Esophagus squamous epithelium (tissue), 5 donors: ENCODE results near the gene PGA3. TPM values are rescaled to one million over a fixed set of nuclear protein-coding genes. Genes with fewer than 3 reads are reported as not detected.
"Not testable (repeated sequence)": the region's sequence is repeated elsewhere in the genome, so short reads cannot be mapped to it uniquely, and the experiment has no call there.

Experiments
- DNase-seq: peaks from one replicate; lab custom pipeline; 2025; lab: John Stamatoyannopoulos, UW
- H3K27ac ChIP-seq, 4 donors: fragments of 200-600 bp; sonication (generic); one replicate each; pipeline ENCODE4 v1.5.1; 2016 to 2019; ENCODE audit warnings: mild to moderate bottlenecking in 1 of 4
- H3K27me3 ChIP-seq, 4 donors: fragments of 200-600 bp; sonication (generic); 1 replicate in 3 of 4; 2 replicates in 1 of 4; pipeline versions ENCODE4 v1.5.1 to v1.6.0; 2017 to 2021; ENCODE audit warnings: antibody characterized with exemption in 1 of 4
- H3K36me3 ChIP-seq, 3 donors: fragments of 200-600 bp; sonication (generic); one replicate each; pipeline ENCODE4 v1.5.1; 2016 to 2019
- H3K4me1 ChIP-seq, 3 donors: fragments of 200-600 bp; sonication (generic); one replicate each; pipeline ENCODE4 v1.5.1; 2017 to 2019
- H3K4me3 ChIP-seq, 4 donors: fragments of 200-600 bp; sonication (generic); 1 replicate in 3 of 4; 2 replicates in 1 of 4; pipeline ENCODE4 v1.5.1; 2016 to 2019; ENCODE audit warnings: mild to moderate bottlenecking in 2 of 4, moderate library complexity in 1 of 4
- H3K9me3 ChIP-seq, 3 donors: fragments of 200-600 bp; sonication (generic); one replicate each; pipeline ENCODE4 v1.5.1; 2016 to 2019
- CTCF ChIP-seq, 6 experiments: fragments of 450-650 bp in 4 of 6; fragments of 200-600 bp in 2 of 6; sonication (generic) in 2 of 6; IDR thresholded peaks; one replicate each; pipeline ENCODE4 v1.5.1; 2016 to 2019; ENCODE audit warnings: antibody characterized with exemption in 6 of 6, mild to moderate bottlenecking in 4 of 6, moderate library complexity in 4 of 6
- POLR2A ChIP-seq, 4 donors: fragments of 450-650 bp; IDR thresholded peaks; one replicate each; pipeline ENCODE4 v1.6.1; 2017; ENCODE audit warnings: antibody characterized with exemption in 4 of 4, mild to moderate bottlenecking in 4 of 4, moderate library complexity in 3 of 4
- WGBS, 2 donors: methylation state at CpG; one replicate each; pipeline ENCODE4 v1.1.5; 2018; 5-methylcytosine and 5-hydroxymethylcytosine counted together
- intact Hi-C: fragments of 100-400 bp; cut with DNase I; formaldehyde crosslinking; loops from one replicate; pipeline ENCODE4 v1.15.0; 2022
- total RNA-seq, 4 donors: library from RNA; depleted of rRNA; stranded (reverse); fragments of >200 nt; gene quantifications; one replicate each; pipeline ENCODE4 v1.1.0, GENCODE V29; 2016
- donor health status: DM: yes; HTN: yes; CAD: no.

PGA3 gene
- total RNA-seq, 4 donors from 2014 or later = not detected

- H3K36me3 ChIP-seq, H3K27ac ChIP-seq, intact Hi-C loops, H3K4me3 ChIP-seq, DNase-seq, H3K27me3 ChIP-seq, H3K9me3 ChIP-seq, H3K4me1 ChIP-seq: not testable (repeated sequence)
- WGBS, 2 donors = 92 to 93% methylated on average over 3 to 6 of the region's 9 CpGs
Observed at GRCh38 chr11:61248071-61248470, 44.8 kb downstream of the PGA3 start.

DNA sequence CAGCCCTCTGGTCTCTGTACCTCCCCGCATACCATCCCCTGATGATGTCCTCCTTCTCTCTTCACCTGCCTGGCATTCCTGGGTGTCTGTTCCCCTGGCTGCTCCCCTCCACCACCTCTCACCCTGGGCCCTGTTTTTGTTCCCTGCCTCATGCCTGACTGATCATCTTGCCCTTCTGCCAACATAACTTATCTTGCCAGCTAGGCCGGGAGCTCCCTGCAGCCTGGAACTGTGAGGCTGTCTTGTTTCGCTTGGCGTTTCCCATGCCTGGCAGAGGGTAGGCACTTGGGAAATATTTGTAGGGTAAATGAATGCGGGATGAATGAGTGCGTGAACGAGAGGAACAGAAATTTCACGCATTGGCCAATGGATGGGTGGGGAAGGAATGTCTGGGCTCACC, 45.9 kb downstream of the PGA3 start:
- H3K9me3 ChIP-seq, H3K4me3 ChIP-seq, H3K36me3 ChIP-seq, H3K4me1 ChIP-seq, H3K27me3 ChIP-seq, H3K27ac ChIP-seq, intact Hi-C loops, DNase-seq: not testable (repeated sequence)
- WGBS, 2 donors = 42 to 72% methylated on average over 3 to 8 of the region's 8 CpGs

DNA sequence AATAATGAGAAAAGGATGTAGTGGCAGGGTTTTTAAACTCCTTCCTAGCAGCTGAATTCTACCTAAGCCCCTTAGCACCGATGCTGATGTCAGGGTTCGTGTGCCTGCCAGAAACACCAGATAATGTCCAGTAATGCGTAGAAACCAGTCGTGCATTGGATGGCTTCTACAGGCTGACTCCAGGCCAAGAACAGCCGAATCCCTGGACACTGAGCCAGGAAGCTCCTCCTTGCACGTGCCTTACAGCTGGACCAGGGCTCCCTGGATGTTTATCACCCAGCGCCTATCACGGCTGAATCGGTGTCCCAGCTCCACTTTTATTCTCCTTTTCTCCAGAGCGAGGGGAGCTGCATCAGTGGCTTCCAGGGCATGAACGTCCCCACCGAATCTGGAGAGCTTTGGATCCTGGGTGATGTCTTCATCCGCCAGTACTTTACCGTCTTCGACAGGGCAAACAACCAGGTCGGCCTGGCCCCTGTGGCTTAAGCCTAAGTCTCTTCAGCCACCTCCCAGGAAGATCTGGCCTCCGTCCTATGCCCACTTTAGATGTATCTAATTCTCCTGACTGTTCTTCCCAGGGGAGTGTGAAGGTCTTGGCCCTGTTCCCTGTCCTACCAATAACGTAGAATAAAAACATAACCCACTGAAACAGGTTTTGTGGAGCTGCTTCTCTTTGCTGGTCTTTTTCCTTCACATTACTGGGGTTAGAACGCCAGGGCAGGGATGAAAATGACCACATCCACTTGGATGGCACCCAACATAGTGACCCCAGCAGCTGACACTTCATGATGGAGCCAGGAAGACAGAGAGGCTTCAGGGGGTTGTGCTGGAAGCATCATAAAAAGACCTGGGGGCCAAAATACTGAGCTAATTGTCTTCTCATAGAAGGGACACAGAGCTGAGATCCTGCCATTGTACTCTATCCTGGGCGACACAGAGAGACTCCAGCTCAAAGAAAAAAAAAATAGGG, 47.8 kb downstream of the PGA3 start:
- not testable (repeated sequence) for H3K27ac ChIP-seq, H3K9me3 ChIP-seq, H3K4me3 ChIP-seq, H3K27me3 ChIP-seq, H3K4me1 ChIP-seq, DNase-seq, H3K36me3 ChIP-seq
- intact Hi-C loops = loop anchor here (10.0 kb wide), 1 partner anchor 134 kb away; no protein-coding TSS in a partner anchor
- 64 to 68% methylated on average over 17 to 18 of the region's 20 CpGs for WGBS, 2 donors

GRCh38 chr11:61252332-61252731, 49.0 kb downstream of the PGA3 start:
- not testable (repeated sequence) for DNase-seq, H3K27ac ChIP-seq, H3K36me3 ChIP-seq, H3K4me3 ChIP-seq, H3K27me3 ChIP-seq, H3K4me1 ChIP-seq, H3K9me3 ChIP-seq
- 57% methylated on average over 1 of the region's 1 CpG; no CpG with 5 or more reads in 1 of the 2 donors for WGBS, 2 donors
- intact Hi-C loops = loop anchor here (10.0 kb wide), 1 partner anchor 132 kb away; no protein-coding TSS in a partner anchor

GRCh38 chr11:61254403-61255025, 51.2 kb downstream of the PGA3 start:
- Histone ChIP-seq H3K4me3 (no peak overlapping the region), H3K9me3 (no peaks in the 10 kb centered on the region), H3K4me1 (no peaks in the 10 kb centered on the region), H3K27me3 (no peaks in the 10 kb centered on the region), H3K27ac (no peak overlapping the region), H3K36me3 (no peaks in the 10 kb centered on the region)
- intact Hi-C loops = loop anchor here (10.0 kb wide), 1 partner anchor 130 kb away; no protein-coding TSS in a partner anchor
- DNase-seq = no peak
- TF ChIP-seq CTCF (IDR thresholded peaks at IDR 0.05) (peak; percentile 56 to 90 (median 79)), POLR2A (IDR thresholded peaks at IDR 0.05) (no peak)
- 50 to 54% methylated on average over 7 to 10 of the region's 12 CpGs for WGBS, 2 donors

- no peaks in the 10 kb centered on the region for H3K36me3 ChIP-seq
- H3K4me3 ChIP-seq = no peak overlapping the region
- no peaks in the 10 kb centered on the region for H3K27me3 ChIP-seq
- no peaks in the 10 kb centered on the region for H3K9me3 ChIP-seq
- intact Hi-C loops = loop anchor here (10.0 kb wide), 1 partner anchor 128 kb away; no protein-coding TSS in a partner anchor
- no peak overlapping the region for H3K27ac ChIP-seq
- H3K4me1 ChIP-seq = no peaks in the 10 kb centered on the region
- 73 to 86% methylated on average over 6 to 14 of the region's 18 CpGs for WGBS, 2 donors
- no peak for TF ChIP-seq POLR2A (IDR thresholded peaks at IDR 0.05)
- DNase-seq = no peak
Observed at GRCh38 chr11:61256710-61257482, 53.6 kb downstream of the PGA3 start.

- no peak overlapping the region for H3K27ac ChIP-seq
- no peaks in the 10 kb centered on the region for H3K27me3 ChIP-seq
- 71 to 85% methylated on average over 2 to 4 of the region's 9 CpGs for WGBS, 2 donors
- no peak overlapping the region for H3K4me3 ChIP-seq
- TF ChIP-seq POLR2A (IDR thresholded peaks at IDR 0.05) (no peak), CTCF (IDR thresholded peaks at IDR 0.05) (no peak)
- no peaks in the 10 kb centered on the region for H3K4me1 ChIP-seq
- no peaks in the 10 kb centered on the region for H3K36me3 ChIP-seq
- no peak for DNase-seq
- no peaks in the 10 kb centered on the region for H3K9me3 ChIP-seq
- intact Hi-C loops = loop anchor here (10.0 kb wide), 1 partner anchor 126 kb away; no protein-coding TSS in a partner anchor
Observed at GRCh38 chr11:61258546-61258945, 55.2 kb downstream of the PGA3 start.
